ENCODE data around the gene CNGB1.
"Not testable (repeated sequence)": the region's sequence is repeated elsewhere in the genome, so short reads cannot be mapped to it uniquely, and the experiment has no call there.

DNA sequence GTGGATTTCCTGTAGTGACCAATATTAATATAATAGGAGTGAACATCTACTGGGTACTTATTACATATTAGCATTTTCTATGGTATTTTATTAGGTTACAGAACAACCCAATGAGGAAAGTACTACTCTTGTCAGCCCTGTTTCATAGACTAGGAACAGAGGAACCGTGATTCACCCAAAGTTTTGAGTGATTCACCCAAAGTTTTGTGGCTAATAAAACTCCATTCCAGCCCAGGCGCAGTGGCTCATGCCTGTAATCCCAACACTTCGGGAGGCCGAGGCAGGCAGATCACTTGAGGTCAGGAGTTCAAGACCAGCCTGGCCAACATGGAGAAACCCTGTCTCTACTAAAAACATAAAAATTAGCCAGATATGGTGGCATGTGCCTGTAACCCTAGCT, 135.5 kb downstream of the CNGB1 start:
- TF ChIP-seq, protein P1, sequence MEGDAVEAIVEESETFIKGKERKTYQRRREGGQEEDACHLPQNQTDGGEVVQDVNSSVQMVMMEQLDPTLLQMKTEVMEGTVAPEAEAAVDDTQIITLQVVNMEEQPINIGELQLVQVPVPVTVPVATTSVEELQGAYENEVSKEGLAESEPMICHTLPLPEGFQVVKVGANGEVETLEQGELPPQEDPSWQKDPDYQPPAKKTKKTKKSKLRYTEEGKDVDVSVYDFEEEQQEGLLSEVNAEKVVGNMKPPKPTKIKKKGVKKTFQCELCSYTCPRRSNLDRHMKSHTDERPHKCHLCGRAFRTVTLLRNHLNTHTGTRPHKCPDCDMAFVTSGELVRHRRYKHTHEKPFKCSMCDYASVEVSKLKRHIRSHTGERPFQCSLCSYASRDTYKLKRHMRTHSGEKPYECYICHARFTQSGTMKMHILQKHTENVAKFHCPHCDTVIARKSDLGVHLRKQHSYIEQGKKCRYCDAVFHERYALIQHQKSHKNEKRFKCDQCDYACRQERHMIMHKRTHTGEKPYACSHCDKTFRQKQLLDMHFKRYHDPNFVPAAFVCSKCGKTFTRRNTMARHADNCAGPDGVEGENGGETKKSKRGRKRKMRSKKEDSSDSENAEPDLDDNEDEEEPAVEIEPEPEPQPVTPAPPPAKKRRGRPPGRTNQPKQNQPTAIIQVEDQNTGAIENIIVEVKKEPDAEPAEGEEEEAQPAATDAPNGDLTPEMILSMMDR (IDR thresholded peaks at IDR 0.05; ENCODE audit: low read length): not testable (repeated sequence)
- TF ChIP-seq EZH2 (IDR thresholded peaks at IDR 0.05; ENCODE audit: borderline replicate concordance, low read length): not testable (repeated sequence)

All from OCI-LY1 (cell line).